HG03520 (cell line): ENCODE results near the gene GEMIN4.
"Not testable (repeated sequence)": the region's sequence is repeated elsewhere in the genome, so short reads cannot be mapped to it uniquely, and the experiment has no call there.

Experiments
- ATAC-seq: cut with Tn5 transposase; IDR thresholded peaks from one replicate; pipeline ENCODE4 v1.9.1; 2021; ENCODE audit warnings: mild to moderate bottlenecking, moderate library complexity; ENCODE audit not compliant: unreplicated experiment

GEMIN4 gene

DNA sequence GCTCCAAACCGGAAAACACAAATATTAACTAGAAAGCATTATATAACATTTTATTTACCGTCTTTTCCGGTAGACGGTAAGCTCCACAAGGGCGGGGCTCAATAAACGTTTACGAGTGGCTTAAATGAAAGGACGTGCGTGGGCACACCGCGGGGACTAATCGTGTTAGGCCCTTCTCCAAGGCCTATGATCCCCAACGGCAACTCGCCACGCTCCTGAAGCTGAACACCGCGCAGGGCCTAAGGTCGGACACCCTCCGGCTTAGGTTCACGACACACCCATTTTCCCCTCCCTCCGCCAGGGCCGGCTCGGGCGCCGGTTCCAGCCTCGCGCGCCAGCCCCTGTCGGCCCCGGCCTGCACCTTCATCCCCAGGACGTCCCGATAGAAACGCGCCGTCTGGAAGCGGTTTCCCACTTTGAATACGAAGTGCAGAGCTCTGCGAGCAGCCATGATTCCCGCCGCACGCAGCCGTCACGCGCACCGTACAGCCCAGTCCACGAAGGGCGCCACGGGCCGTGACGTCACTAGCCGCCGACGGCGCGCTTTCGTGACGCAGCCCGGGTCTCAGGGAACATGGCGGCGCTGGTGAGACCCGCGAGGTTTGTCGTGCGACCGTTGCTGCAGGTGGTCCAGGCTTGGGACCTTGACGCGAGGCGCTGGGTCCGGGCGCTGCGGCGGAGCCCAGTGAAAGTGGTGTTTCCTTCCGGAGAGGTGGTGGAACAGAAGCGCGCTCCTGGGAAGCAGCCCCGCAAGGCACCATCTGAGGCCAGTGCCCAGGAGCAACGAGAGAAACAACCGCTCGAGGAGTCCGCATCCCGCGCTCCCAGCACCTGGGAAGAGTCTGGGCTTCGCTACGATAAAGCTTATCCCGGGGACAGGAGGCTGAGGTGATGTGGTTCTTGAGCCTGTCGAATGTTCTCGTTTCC lies 30.0 kb upstream of the GEMIN4 start, which contains the start of the genes GLOD4 and MRM3:
Gene GLOD4 (minus strand): TSS at position 476 of the 927 bp plus-strand sequence. CDS start 25 bp downstream, at position 451.
Gene MRM3 (plus strand): TSS at position 549 of the 927 bp plus-strand sequence. CDS start 26 bp downstream, at position 575.
- peak; percentile 81 for ATAC-seq

DNA sequence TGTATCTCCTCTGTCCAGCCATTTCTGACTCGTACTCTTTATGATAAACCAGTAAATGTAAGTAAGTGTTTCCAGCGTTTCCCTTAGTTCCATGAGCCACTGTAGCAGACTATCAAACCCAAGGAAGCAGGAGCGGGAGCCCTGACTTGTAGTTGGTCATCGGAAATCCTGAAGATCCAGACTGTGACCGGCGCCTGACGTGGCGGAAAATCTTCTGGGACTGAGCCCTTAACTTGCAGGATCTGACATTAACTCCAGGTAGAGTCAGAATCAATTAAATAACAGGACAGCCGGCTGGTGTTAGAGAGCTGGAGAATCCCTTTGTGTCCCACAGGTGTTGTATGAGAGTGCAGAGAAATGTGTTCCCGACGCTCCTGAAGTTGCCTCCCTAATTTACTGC lies 26.0 kb upstream of the GEMIN4 start:
- ATAC-seq = no peak

DNA sequence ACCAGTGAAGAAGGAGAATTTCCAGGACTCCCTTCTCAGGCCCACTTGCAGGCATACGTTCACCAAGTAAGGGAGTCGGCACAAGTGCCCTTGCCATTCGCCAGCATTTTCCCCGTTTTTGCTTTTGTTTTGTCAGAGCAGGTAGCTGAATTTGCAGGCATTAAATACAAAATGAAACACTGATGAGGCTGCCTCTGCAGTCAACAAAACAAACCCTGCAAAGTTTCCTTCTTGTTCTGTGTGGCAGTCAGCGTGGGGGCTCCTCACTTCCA lies 22.2 kb upstream of the GEMIN4 start:
- no peak for ATAC-seq

DNA sequence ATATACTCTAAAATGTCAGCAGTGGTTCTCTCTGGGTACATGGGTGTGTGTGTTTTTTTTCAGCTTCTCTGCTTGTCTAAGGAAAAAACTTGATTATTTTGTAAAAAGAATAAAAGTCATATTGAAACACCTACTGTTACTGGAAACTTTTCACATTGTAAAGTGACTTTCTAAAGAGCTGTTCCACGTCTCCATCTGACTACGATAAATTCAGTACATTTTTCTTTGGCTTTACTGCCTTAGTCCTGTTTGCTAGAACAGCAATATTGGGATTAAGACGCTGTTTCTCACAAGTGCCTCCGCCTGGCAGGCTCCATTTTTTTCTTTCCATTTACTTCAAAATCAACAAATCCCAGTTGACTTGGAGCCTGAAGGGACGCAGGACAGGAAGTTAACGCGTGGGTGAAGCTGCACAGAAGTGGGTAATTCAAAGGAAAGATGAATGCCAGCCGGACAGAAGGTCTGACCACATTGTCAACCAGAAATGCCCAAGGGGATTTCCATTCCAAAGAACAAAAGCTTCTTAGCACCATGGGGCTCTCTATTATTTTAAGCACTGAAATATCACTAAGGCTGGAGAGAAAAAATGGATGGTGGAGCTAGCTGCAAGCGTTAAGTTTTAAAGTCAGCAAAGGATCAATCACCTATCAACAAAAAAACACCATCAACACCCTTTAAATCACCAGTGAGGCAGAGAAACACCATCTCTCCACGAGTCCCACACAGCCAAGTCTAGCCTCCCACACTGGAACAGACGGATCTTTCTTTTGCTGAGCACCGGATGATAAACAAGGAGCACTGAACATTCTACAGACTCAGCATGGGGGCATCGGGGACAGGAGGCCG lies 21.6 kb upstream of the GEMIN4 start:
- no peak for ATAC-seq

DNA sequence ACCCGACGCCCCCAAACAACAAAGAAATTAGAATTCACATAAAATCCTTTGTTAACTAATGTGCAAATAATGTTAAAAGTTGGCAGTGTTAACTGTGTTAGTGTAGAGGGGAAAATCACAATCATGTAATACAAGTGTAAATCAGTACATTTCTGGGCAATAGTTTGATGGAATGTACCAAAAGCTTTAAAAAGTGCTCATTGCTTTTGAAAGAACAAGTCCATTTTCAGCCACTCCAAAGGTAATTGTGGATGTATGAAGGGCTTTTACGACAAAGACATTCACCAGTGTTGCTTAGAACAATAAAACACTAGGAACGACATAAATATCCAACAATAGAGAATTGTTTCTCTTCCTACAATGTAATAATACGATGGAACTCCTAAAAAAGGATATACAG lies 21.0 kb upstream of the GEMIN4 start:
- no peak for ATAC-seq

DNA sequence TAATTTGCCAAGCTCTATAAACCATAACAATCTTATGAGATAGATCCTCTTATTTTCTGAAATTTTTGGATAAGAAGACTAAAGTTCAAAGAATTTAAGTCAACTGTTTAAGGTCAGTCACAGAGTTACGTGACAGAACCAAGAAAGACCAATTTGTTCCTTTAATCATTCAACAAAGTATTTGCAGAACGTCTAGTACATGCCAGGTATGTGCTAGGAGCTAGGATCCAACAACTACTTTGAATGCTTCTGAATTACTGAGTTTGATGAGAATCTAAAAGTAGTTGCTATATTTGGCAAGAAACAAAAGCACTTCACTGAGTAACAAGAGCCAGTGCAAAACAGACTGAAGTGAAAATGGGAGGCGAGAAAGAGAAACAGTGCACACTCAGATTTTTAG lies 15.0 kb upstream of the GEMIN4 start:
- ATAC-seq = no peak

DNA sequence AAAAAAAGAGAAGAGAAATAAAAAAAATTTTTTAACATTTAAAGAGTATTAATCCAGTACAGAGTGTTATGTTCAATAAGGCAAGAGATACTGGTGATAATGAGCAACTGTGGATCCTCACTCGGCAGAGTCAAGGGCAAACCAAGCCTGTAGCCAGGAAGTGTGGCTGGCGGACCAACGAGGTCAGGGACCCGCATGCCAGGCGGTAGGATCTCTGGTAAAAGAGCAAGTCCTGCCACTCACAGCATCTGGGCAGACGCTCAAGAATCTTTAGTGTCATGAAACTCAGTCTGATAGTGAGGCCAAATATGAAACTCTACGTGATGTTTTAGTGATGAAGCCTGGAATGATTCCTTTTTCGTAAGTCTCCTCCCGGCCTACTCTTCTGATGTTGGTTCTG lies 8.3 kb upstream of the GEMIN4 start:
- ATAC-seq = no peak

DNA sequence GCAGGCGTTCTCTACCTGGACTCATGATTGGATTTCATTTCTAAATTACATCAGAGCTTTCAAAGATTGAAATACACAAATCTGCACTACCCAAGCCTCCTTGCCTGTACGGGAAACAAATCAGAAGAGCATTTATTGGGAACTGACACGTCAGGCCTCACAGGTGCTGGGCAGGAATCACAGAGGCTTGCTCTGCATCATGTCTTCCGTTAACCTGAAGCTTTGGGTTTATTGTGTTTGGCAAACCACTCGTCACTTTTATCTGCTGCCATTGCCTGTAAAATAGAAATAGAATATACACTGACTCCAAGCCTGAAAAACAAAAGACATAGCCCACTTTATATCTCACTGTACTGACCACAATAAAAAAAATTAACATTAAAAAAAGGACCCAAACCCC lies 7.9 kb upstream of the GEMIN4 start:
- no peak for ATAC-seq

DNA sequence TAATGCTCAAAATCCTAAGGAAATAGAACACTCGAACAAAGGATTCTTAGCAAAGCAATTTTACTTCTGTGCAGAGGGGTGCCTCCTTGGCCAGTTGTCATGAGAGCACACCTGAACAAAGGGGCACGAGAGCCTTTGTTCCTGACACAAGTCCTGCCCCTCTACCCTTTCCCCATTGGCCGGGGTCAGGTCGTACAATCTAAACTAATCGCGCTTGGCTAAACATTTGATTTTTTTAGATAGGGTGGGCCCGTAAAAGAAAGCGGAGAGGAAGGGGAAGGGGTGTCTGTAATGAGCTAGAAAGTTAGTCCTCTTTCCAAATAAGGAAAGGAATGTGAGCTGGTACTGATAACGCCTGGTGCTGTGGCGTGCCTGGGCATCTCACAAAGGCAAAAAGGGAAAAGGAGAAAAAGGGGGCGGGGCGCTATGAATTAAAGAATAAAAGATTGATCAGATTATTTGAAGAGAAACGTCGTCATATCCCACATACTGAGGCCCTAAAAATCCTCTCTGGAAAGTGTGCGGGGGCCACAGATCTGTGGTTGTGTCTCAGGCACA lies 4.0 kb upstream of the GEMIN4 start:
- ATAC-seq = not testable (repeated sequence)

DNA sequence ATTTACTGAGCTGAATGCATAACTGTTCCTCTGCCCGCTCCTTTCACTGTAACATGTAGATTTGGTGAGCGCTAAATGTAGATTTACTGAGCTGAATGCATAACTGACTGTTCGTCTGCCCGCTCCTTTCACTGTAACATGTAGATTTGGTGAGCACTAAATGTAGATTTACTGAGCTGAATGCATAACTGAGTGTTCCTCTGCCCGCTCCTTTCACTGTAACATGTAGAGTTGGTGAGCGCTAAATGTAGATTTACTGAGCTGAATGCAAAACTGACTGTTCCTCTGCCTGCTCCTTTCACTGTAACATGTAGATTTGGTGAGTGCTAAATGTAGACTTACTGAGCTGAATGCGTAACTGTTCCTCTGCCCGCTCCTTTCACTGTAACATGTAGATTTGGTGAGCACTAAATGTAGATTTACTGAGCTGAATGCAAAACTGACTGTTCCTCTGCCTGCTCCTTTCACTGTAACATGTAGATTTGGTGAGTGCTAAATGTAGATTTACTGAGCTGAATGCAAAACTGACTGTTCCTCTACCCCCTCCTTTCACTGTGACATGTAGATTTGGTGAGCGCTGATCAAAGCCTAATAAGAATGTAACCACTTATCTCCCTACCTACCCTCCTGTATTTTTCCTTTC lies 3.4 kb upstream of the GEMIN4 start:
- not testable (repeated sequence) for ATAC-seq

DNA sequence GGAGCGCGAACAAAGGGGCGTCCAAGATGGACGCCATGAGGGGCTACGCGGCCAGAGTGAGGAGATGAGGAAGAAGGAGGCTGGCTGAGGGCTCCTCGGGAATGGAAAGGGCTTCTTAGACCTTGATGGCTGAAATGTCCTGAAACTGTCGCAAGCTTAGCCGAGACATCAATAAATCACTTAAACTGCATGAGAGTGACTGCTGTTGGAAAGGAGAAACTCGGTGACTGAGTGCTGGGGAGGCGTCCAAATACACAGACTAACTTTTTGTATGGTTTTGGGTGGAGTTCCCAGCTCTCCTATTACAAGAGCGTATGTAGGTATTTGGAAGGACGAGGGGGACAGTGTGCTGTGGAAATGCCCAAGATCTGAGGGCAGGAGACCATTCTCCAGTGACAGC lies 1.4 kb upstream of the GEMIN4 start:
- ATAC-seq = no peak

DNA sequence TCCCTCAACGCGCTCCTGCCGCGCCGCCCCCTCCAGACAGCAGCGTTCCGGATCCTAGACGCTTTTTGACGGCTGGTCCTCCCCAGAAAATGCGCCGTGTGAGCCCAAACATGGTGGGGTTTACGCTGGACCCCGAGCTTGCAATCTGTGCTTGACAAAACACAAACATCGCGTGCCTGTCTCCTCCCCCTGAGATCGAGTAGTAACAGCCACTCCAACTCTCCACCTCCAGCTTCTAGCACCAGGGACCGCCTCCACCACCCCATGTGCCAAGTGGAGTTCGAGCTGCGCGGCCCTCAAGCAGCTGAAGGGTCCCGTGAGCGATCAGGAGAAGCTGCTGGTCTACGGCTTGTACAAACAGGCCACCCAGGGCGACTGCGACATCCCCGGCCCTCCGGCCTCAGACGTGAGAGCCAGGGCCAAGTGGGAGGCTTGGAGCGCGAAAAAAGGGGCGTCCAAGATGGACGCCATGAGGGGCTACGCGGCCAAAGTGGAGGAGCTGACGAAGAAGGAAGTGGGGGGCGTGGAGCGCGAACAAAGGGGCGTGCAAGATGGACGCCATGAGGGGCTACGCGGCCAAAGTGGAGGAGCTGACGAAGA lies 656 bp upstream of the GEMIN4 start:
- ATAC-seq = no peak

DNA sequence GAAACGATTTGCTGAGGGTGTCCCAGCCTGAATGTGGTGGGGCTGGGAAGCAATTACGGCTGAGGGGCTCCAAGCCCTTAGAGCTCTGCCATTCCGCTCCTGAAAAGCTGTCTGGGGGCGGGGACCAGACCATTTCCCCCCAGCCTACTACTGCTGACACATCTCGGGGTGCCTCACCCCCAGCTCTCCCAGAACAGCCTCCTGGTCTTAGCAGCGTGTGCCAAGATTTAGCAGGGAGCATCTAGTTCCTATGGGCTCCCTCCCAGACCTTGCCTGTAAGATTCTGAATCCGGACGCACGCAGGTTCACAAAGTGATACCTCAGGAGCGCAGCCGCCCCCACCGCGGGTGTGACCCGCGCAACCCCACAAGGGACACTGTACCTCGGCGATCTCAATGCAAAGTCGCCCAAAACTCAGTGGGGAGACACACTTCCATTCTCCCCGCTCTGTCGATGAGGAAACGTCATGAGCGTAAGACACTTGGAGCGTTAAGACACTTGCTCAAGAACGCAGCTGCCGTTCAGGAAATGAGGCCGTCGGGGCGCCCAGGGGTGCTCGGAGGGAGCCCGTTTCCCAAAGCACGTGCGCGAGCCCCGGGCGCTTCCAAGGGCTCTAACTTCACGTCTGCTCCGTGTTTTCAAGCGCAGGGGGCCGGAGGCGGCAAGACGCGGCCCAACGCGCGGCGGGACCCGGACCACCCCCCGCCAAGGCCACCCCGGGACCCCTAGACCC lies 629 bp downstream of the GEMIN4 start:
- ATAC-seq = peak; percentile 23

DNA sequence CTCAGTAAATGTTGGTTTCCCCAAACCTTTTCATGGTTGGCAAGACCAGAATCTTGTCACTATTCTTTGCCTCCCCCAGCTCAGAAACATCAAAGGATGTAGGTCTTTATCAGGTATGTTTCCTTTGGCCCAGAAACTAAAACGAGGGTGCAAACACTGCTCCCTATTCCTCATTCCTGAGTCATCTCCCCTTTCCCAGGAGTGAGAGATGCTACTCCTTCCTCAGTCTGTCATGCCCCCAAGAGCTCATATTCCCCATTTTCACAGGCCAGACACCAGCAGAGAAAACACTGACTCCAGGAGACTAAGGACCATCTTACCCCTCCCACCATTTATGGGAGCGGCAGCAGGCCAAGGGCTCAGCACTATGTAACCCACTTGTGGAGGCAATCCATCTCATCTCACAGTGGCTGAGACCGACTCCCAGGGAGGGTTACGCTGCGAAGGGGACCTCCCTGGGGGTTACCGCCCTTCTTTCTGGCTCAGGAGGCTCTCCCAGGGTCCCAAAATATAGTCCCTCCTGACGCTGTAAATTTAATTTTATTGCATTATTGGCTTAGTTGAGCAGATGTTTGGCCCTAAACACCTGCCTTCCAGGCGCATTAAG lies 1.5 kb downstream of the GEMIN4 start:
- no peak for ATAC-seq

DNA sequence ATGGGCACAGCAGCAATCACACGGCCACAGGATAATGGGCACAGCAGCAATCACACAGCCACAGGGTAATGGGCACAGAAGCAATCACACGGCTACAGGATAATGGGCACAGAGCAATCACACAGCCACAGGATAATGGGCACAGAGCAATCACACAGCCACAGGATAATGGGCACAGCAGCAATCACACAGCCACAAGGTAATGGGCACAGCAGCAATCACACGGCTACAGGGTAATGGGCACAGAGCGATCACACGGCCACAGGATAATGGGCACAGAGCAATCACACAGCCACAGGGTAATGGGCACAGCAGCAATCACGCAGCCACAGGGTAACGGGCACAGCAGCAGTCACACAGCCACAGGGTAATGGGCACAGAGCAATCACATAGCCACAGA lies 2.7 kb downstream of the GEMIN4 start:
- ATAC-seq = not testable (repeated sequence)

DNA sequence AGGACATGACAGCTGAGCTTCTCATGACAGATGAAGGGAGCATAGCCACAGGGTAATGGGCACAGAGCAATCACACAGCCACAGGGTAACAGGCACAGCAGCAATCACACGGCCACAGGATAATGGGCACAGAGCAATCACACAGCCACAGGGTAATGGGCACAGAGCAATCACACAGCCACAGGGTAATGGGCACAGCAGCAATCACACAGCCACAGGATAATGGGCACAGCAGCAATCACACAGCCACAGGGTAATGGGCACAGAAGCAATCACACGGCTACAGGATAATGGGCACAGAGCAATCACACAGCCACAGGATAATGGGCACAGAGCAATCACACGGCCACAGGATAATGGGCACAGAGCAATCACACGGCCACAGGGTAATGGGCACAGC lies 3.5 kb downstream of the GEMIN4 start:
- ATAC-seq = not testable (repeated sequence)

DNA sequence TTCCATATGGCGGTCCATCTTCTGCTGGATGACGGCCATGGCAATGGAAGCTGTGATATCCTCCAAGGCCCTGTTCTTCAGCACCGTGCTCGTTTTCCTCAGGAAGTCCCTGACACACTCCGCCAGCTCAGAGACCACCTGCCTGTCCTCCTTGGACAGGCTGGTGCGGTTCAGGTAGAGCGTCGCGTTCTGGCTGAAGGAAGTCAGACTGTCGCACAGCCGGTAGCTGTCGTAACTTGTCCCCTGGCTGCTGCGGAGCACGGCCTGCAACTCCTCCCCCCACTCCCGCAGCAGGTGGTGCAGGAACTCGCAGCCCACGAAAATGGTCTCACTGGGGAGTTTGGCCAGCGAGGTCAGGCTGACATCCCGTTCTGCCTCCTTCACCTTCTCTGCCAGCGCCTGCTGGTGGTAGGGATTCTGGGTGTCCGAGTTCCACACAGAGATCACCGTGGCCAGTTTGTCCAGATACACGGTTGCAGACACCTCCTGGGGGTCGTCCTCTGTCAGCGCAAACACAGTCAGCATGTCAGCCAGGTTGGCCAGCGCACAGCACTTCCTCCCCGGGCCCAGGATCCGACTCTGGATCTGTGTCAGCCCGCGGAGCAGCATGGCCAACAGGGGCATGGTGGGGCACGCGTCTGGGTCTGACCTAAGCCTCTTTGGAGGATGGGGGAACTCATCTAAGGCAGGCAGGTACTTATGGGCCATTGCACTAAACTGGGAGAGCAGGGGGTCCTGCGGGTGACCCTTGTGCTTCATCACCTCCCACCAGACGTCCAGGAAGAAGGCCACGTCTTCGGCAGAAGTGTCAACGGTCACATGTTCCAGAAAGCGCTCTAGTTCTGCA lies 5.1 kb downstream of the GEMIN4 start:
- ATAC-seq = no peak

DNA sequence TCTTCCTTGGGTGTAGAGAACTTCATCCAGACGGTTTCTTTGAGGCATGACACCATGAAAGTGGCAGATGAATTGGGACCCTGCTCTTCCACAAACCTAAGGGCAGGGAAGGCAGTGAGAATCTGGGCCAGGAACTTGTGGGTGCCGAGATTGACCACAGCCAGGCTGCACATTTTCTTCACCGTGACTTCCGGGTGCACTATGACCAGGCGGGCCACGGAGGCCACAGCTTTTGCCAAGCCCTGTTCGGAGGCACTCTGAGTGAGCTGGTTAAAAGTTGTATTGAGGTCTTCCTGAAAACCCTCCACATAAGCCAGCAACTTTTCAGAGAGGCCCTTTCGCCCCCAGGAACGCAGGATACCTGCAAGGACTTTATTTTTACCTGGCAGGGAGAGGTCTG lies 5.9 kb downstream of the GEMIN4 start:
- no peak for ATAC-seq

DNA sequence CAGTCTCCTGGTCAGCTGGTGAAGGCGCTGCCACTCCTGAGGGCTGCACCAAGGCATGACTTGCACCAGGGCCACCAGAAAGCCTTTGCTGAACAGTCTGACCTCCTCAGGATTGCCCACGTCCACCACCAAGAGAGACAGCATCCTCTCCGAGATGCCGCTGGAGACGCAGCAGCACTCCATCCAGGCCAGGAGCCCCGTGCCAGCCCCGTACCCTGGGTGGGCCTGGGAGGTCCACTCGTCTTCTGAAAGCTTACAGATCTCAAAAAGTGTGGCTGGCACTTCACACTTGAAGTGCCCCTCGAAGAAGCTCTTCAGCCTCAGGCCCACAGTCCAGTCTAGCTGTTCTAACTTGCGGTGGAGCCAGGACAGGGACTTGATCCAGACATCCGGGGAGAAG lies 6.7 kb downstream of the GEMIN4 start:
- ATAC-seq = no peak
